ENCODE measurements around the gene SEC16A. TPM values are rescaled to one million over a fixed set of nuclear protein-coding genes. Genes with fewer than 3 reads are reported as not detected.

Gene SEC16A
- total and polyA plus RNA-seq, 2 donors (not counting 3 experiments of a cell fraction or from before 2014, with no cell fraction given): 34.5 to 80.6 TPM

GRCh38 chr9:136447173-136447778 is 35.6 kb downstream of the SEC16A start:
- Histone ChIP-seq H3K27ac (ENCODE audit: insufficient read depth, low read depth, low read length) (no peak overlapping the region), H4K20me1 (replicated peaks; ENCODE audit: control insufficient read depth, extremely low read depth, insufficient read depth, low read length) (no peaks in the 10 kb centered on the region), H3K36me3 (ENCODE audit: control insufficient read depth in 2 of 2, extremely low read depth in 1 of 2, insufficient read depth in 2 of 2, low read length in 2 of 2) (peaks cover 16 to 65% of the 10 kb centered on the region in 2 experiments), H3K27me3 (ENCODE audit: control insufficient read depth in 2 of 2, insufficient read depth in 2 of 2, low read length in 2 of 2) (no peaks in the 10 kb centered on the region), H3K4me1 (ENCODE audit: control insufficient read depth, extremely low read depth, insufficient read depth, low read length) (no peaks in the 10 kb centered on the region), H3K4me3 (replicated peaks in 1 of 3; ENCODE audit: insufficient read depth in 1 of 3, low read depth in 1 of 3, low read length in 3 of 3) (no peak overlapping the region), H3K9me1 (replicated peaks; ENCODE audit: control insufficient read depth, extremely low read depth, insufficient read depth, low read length) (no peaks in the 10 kb centered on the region), H3K9me3 (replicated peaks; ENCODE audit: control insufficient read depth, insufficient read depth, low read length) (no peaks in the 10 kb centered on the region), H2AFZ (ENCODE audit: low read depth, low read length) (no peak overlapping the region), H3K79me2 (ENCODE audit: control insufficient read depth, insufficient read depth, low read length) (no peaks in the 10 kb centered on the region), H3K4me2 (ENCODE audit: insufficient read depth, low read length) (no peak overlapping the region), H3K9ac (replicated peaks; ENCODE audit: extremely low read depth, insufficient read depth, low read length) (no peak overlapping the region)
- ChIA-PET CTCF (no interaction called here), POLR2A (no interaction called here)
- no peak for DNase-seq (ENCODE audit: low read depth, low spot score)
- dilution Hi-C loops (cut with MboI; ENCODE audit: extremely low pct_ligation_motif_present, low sequenced_read_pairs) (no loop called here), intact Hi-C loops (cut with micrococcal nuclease) (no loop called here)
- TSS peak; percentile 28 for BruUV-seq (replicated peaks)
- FAIRE-seq: no peak
- no peak for TF ChIP-seq FOS (IDR thresholded peaks at IDR 0.05; ENCODE audit: borderline replicate concordance, insufficient read depth, low read length)
- TF ChIP-seq POLR2AphosphoS5 (IDR thresholded peaks at IDR 0.05; ENCODE audit: insufficient read depth, low read depth, low read length): no peak
- TF ChIP-seq CTCF (IDR thresholded peaks at IDR 0.05; ENCODE audit: extremely low read depth in 1 of 2, insufficient read depth in 1 of 2, low read depth in 1 of 2, low read length in 2 of 2): no peak

- Histone ChIP-seq H3K9me1 (replicated peaks; ENCODE audit: control insufficient read depth, extremely low read depth, insufficient read depth, low read length) (no peaks in the 10 kb centered on the region), H3K79me2 (ENCODE audit: control insufficient read depth, insufficient read depth, low read length) (no peaks in the 10 kb centered on the region), H3K27ac (ENCODE audit: insufficient read depth, low read depth, low read length) (no peak overlapping the region), H3K4me3 (replicated peaks in 1 of 3; ENCODE audit: insufficient read depth in 1 of 3, low read depth in 1 of 3, low read length in 3 of 3) (no peak overlapping the region), H3K36me3 (ENCODE audit: control insufficient read depth in 2 of 2, extremely low read depth in 1 of 2, insufficient read depth in 2 of 2, low read length in 2 of 2) (peaks cover 21 to 68% of the 10 kb centered on the region in 2 experiments), H2AFZ (ENCODE audit: low read depth, low read length) (no peak overlapping the region), H4K20me1 (replicated peaks; ENCODE audit: control insufficient read depth, extremely low read depth, insufficient read depth, low read length) (no peaks in the 10 kb centered on the region), H3K9me3 (replicated peaks; ENCODE audit: control insufficient read depth, insufficient read depth, low read length) (no peaks in the 10 kb centered on the region), H3K27me3 (ENCODE audit: control insufficient read depth in 2 of 2, insufficient read depth in 2 of 2, low read length in 2 of 2) (no peaks in the 10 kb centered on the region), H3K4me2 (ENCODE audit: insufficient read depth, low read length) (no peak overlapping the region), H3K9ac (replicated peaks; ENCODE audit: extremely low read depth, insufficient read depth, low read length) (no peak overlapping the region), H3K4me1 (ENCODE audit: control insufficient read depth, extremely low read depth, insufficient read depth, low read length) (no peaks in the 10 kb centered on the region)
- no peak for TF ChIP-seq POLR2AphosphoS5 (IDR thresholded peaks at IDR 0.05; ENCODE audit: insufficient read depth, low read depth, low read length)
- TF ChIP-seq EZH2 (IDR thresholded peaks at IDR 0.05; ENCODE audit: borderline replicate concordance, low read depth, low read length, severe bottlenecking): no peak
- no peak for TF ChIP-seq CTCF (IDR thresholded peaks at IDR 0.05; ENCODE audit: extremely low read depth in 1 of 2, insufficient read depth in 1 of 2, low read depth in 1 of 2, low read length in 2 of 2)
- TF ChIP-seq MAX (IDR thresholded peaks at IDR 0.05; ENCODE audit: insufficient read depth, insufficient read length): no peak
- no peak for TF ChIP-seq MYC (IDR thresholded peaks at IDR 0.05; ENCODE audit: low read depth, low read length)
- no peak for TF ChIP-seq JUN (IDR thresholded peaks at IDR 0.05; ENCODE audit: borderline replicate concordance, insufficient read depth, insufficient read length, low read depth)
- TF ChIP-seq POLR2A (IDR thresholded peaks at IDR 0.05; ENCODE audit: low read depth, low read length): no peak
- no peak for TF ChIP-seq GATA2 (IDR thresholded peaks at IDR 0.05; ENCODE audit: insufficient read depth, insufficient read length, low read depth, low read length)
- TF ChIP-seq FOS (IDR thresholded peaks at IDR 0.05; ENCODE audit: borderline replicate concordance, insufficient read depth, low read length): no peak
- FAIRE-seq (no peak), DNase-seq (ENCODE audit: low read depth, low spot score) (no peak)
- ChIA-PET CTCF (interaction anchor here (1.1 kb wide), 2 partner anchors 18 to 45 kb away, joined by 3 to 4 read pairs; no protein-coding TSS in a partner anchor), POLR2A (interaction anchor here (0.6 kb wide), 1 partner anchor 92 kb away, joined by 3 read pairs; no protein-coding TSS in a partner anchor)
- intact Hi-C loops (cut with micrococcal nuclease) (no loop called here), dilution Hi-C loops (cut with MboI; ENCODE audit: extremely low pct_ligation_motif_present, low sequenced_read_pairs) (no loop called here)
- BruUV-seq (replicated peaks): no TSS peak
These were observed 37.0 kb downstream of the SEC16A start for GRCh38 chr9:136445799-136446198.

Measured in endothelial cell of umbilical vein (primary cell).